NCI-H2196 treated with DMSO at 0.1 percent for 48 hours (cell line): ENCODE data around the gene HDAC9.
"Not testable (repeated sequence)": the region's sequence is repeated elsewhere in the genome, so short reads cannot be mapped to it uniquely, and the experiment has no call there.

ENCODE experiments used
- DNase-seq: peaks from one replicate; lab custom pipeline; 2025; ENCODE audit not compliant: unreplicated experiment; lab: John Stamatoyannopoulos, UW

The HDAC9 gene

DNA sequence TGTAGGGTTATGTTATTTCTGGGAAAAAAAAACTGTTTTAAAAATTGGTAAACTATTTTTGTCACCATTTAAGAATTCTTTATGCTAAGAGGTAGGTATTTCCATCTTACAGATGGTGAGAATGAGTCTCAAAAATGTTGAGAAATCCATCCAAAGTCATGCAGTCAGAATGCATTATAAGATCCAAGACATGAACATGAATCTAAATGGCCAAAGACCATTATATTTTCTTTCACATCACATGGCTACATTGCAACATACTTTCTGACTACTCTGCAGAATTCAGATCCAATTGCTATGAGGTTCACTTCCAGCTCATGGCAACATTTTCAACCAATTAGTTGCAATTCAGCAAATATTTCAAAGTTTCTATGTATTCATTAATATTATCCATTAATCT, 440.7 kb downstream of the HDAC9 start:
- DNase-seq = no peak

- DNase-seq = no peak
Observed at GRCh38 chr7:18939771-18940592, 444.4 kb downstream of the HDAC9 start.

DNA sequence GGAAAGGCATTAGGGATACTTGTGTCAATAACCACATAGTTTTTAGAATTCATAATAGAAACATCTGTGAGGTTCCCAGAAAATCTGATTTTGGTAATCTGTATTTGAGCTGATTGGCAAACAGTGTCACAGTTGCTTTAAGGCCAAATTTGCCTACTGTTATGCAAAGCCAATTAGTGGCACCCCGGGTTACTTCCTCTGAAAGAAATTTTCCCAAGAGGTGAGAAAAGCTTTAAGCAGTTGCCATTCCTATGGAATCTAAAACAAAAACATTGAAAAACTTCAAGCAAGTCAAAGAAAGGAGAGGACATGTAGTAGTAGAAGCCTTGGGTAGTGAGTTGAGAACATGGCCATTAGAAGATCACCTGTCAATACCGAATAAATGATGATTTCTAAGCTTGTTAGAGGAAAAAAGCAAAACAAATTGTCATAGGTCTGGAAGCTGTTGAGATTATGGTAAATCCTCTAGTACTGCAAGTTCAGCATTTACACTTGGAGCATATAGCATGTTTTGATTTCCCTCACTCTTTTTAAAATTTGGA, 445.1 kb downstream of the HDAC9 start:
- DNase-seq = no peak

GRCh38 chr7:18941207-18941606, 445.7 kb downstream of the HDAC9 start:
- no peak for DNase-seq

DNA sequence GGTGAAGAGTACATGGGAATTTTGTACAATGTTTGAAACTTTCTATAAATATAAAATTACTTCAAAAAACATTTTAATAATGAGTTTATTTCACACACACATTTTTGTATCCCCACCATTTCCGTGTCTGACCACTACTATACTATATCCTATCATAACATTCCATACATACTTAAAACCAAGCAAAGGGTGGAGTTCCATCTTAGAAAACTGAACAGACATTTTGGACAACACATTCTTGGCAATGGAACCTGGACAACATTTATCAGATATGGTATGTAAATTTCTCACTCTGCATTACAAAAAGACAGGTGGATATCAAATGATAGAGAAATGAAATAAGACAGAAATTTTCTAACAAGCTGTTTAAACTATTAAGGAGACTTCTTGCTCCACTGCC, 453.0 kb downstream of the HDAC9 start:
- DNase-seq = no peak

DNA sequence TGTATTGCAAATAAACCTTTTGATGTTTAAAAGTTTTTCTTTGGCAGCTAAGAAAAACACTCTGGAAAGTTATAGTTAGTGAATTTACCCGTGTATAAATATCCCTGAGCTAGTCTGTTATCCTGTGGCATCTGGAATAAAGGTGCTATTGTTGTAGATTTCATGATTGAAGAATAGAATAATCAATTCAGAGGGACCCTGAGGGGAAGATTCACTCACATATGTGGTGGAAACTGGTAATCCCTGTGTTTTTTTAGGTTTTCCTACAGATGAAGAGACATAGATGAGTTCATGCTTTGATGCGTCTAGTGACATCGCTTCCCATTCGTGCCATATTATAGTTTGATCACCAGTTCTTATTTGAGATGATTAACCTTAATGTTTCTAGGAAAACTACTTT, 457.3 kb downstream of the HDAC9 start:
- DNase-seq = no peak

GRCh38 chr7:18958627-18959026, 463.1 kb downstream of the HDAC9 start:
- DNase-seq = no peak

DNA sequence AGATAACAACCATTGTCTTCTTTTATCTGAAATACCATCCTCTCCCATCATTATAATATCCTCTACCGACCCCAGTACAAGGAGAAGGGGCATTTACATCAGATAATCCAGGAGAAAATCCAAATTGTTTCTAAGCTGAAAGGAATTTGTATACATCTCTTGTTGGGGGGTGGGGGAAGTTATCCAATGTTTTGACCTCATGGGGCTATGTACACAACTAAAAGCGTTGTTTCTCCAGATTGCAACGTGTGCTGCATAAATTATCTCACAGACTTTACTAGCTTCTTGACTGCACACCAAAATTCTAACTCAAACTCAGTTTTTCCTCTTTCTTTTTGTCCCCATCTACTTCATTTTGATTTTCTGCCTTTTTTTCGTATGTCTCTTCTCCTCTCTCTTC, 465.2 kb downstream of the HDAC9 start:
- DNase-seq = no peak

- no peak for DNase-seq
Observed at GRCh38 chr7:18962031-18962430, 466.5 kb downstream of the HDAC9 start.

GRCh38 chr7:18965657-18966056, 470.1 kb downstream of the HDAC9 start:
- DNase-seq = no peak

DNA sequence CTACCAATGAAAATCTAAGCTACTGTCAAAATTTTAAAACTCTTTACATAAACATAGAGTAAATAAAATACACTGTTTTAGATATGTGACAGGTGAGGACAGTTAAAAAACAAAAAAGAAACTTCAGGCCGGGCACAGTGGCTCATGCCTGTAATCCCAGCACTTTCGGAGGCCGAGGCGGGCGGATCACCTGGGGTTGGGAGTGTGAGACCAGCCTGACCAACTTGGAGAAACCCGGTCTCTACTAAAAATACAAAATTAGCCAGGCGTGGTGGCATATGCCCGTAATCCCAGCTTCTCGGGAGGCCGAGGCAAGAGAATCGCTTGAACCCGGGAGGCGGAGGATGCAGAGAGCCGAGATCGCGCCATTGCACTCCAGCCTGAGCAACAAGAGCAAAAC, 472.2 kb downstream of the HDAC9 start:
- DNase-seq = not testable (repeated sequence)

GRCh38 chr7:18971839-18972238, 476.3 kb downstream of the HDAC9 start:
- DNase-seq = no peak

- no peak for DNase-seq
Observed at GRCh38 chr7:18974803-18975202, 479.3 kb downstream of the HDAC9 start.

- DNase-seq = no peak
Observed at GRCh38 chr7:18975276-18975675, 479.7 kb downstream of the HDAC9 start.

DNA sequence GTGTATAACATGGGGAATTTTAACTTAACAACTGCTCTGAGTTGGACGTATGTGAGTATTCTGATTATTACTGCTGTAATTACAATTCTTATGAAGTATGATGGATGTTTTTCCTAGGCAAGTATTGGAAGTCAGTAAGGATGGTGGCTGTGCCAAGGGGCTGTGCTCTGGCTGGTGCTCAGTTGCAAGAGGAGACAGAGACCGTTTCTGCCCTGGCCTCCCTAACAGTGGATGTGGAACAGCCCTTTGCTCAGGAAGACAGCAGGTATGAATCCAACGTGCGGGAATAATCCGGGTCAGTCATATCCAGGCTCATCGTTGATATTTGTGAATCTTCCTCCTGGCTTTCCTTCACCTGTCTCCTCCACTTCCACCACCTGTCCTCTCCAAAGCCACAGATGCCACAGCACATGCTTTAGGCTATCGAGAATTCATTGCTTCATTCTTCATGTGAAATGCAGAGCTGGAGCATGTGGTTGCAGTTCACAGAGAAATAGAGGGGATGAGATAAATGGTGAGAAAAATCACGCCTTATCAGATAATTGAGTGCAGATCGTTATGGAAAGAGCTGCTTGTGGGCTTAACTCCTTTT, 480.2 kb downstream of the HDAC9 start:
- DNase-seq = no peak

GRCh38 chr7:18976715-18977471, 481.3 kb downstream of the HDAC9 start:
- DNase-seq = no peak

DNA sequence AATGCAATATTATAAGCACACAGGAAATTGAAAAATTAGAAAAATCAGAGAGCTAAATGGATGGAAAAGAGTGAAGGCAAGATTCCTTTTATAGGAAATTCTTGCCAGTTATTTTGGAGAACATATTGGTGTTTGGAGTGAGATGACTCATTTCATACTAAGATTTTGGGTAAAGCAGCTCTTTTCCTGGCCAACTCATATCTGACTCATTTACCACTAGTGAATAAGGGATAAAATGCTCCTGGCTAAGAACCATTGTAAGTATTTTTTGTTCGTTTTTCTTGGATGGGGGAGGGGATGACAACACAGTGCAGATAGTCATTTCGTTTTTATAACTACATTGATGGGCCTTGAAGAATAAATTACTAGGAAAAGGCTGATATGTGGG, 482.6 kb downstream of the HDAC9 start:
- DNase-seq = no peak

GRCh38 chr7:18990700-18991099, 495.2 kb downstream of the HDAC9 start:
- not testable (repeated sequence) for DNase-seq

DNA sequence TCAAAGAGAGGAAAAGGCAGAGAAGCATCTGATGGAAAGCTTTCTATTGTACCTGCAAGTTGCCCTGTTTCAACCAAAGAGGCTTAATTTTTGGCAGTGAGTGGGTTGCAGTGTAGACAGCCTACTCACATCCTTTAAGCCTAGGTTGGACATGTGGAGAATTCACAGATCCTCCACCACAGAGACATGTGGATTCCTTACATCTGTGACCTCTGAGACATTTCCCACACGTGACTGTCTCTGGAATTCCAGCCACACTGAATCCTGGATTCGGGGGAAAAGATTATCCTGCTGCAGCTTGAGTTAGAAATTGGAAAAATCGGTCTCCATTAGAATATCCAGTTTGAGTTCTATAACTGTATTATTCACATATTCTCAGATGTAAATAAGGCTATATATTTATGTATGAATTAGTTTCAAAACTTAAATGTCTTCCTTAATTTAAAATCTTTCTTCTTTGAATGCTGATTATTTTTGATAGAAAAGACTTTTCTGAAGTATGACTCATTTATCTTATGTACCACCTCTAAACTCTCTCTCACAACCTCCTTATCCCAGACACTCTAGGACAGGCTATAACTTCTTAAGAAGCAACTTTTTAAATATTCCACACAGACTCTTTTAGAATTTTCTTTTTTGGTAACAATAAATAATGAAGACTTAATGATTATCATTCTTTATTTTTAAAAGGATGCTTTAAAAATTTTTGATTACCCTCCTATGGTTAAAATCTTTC, 498.6 kb downstream of the HDAC9 start:
- DNase-seq = no peak

- no peak for DNase-seq
Observed at GRCh38 chr7:18995270-18995671, 499.7 kb downstream of the HDAC9 start.

DNA sequence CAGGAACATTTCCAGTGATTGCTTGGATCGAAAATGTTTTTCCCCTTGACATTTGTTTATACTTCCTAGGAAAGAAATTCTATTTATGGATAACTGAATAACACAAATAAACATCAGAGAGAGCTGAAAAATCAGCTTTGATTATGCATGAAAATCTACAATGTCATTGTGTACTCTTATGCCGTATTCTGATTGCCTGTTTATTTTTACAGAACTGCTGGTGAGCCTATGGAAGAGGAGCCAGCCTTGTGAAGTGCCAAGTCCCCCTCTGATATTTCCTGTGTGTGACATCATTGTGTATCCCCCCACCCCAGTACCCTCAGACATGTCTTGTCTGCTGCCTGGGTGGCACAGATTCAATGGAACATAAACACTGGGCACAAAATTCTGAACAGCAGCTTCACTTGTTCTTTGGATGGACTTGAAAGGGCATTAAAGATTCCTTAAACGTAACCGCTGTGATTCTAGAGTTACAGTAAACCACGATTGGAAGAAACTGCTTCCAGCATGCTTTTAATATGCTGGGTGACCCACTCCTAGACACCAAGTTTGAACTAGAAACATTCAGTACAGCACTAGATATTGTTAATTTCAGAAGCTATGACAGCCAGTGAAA, 500.4 kb downstream of the HDAC9 start:
- no peak for DNase-seq
